Caco-2 (cell line): ENCODE measurements around the gene CRY2. TPM values are rescaled to one million over a fixed set of nuclear protein-coding genes. Genes with fewer than 3 reads are reported as not detected.

Experiments
- BruUV-seq: library from RNA; stranded (reverse); fragments of 400-500 nt; replicated peaks from 2 replicates; lab custom pipeline; 2021; lab: Mats Ljungman, UMichigan
- CTCF ChIA-PET: fragments of 300-600 bp; sonication (Branson Sonifier 250); formaldehyde crosslinking; loops from one replicate; lab custom pipeline; 2022; ENCODE audit warnings: antibody characterized with exemption; lab: Charles Lee
- POLR2A ChIA-PET: fragments of 300-600 bp; sonication (Branson Sonifier 250); formaldehyde crosslinking; loops from one replicate; lab custom pipeline; 2022; ENCODE audit warnings: antibody characterized with exemption; lab: Charles Lee
- DNase-seq, 2 experiments: peaks; one replicate each; pipeline versions ENCODE4 v3.0.0 to v3.0.0-alpha.2; 2020 to 2022
- H3K27me3 ChIP-seq: replicated peaks from 2 replicates; pipeline ENCODE4 v1.6.0; 2011; ENCODE audit warnings: low read length; ENCODE audit not compliant: control insufficient read depth, insufficient read depth
- H3K36me3 ChIP-seq: 2 replicates; pipeline ENCODE4 v1.5.1; 2011; ENCODE audit warnings: low read length; ENCODE audit not compliant: control insufficient read depth, insufficient read depth
- H3K4me1 ChIP-seq: fragments of 250-450 bp; sonication (Bioruptor Pico); 2 replicates; pipeline ENCODE4 v1.5.1; 2020; ENCODE audit warnings: mild to moderate bottlenecking
- H3K4me3 ChIP-seq: 2 replicates; pipeline ENCODE4 v1.5.1; 2011; ENCODE audit warnings: low read depth, mild to moderate bottlenecking, control low read depth, low read length
- H3K9me3 ChIP-seq: fragments of 250-450 bp; sonication (Bioruptor Pico); 2 replicates; pipeline ENCODE4 v1.5.1; 2020; ENCODE audit warnings: mild to moderate bottlenecking, moderate library complexity
- H3K27ac Mint-ChIP-seq: one replicate; pipeline ENCODE4 v1.8.0; 2022; ENCODE audit warnings: mixed read lengths; ENCODE audit not compliant: unreplicated experiment
- H3K27me3 Mint-ChIP-seq: one replicate; pipeline ENCODE4 v1.8.0; 2022; ENCODE audit warnings: mixed read lengths; ENCODE audit not compliant: insufficient read depth, unreplicated experiment
- H3K36me3 Mint-ChIP-seq: one replicate; pipeline ENCODE4 v1.8.0; 2022; ENCODE audit warnings: mild to moderate bottlenecking, mixed read lengths; ENCODE audit not compliant: insufficient read depth, unreplicated experiment
- H3K4me1 Mint-ChIP-seq: one replicate; pipeline ENCODE4 v1.8.0; 2022; ENCODE audit warnings: low read depth, mixed read lengths; ENCODE audit not compliant: unreplicated experiment
- H3K4me3 Mint-ChIP-seq: one replicate; pipeline ENCODE4 v1.8.0; 2022; ENCODE audit warnings: mild to moderate bottlenecking, moderate library complexity, mixed read lengths; ENCODE audit not compliant: unreplicated experiment
- H3K9me3 Mint-ChIP-seq: one replicate; pipeline ENCODE4 v1.8.0; 2022; ENCODE audit warnings: mixed read lengths; ENCODE audit not compliant: unreplicated experiment
- CTCF ChIP-seq, 2 experiments: fragments of 200-600 bp in 1 of 2; IDR thresholded peaks; 1 replicate in 1 of 2; 2 replicates in 1 of 2; pipeline versions ENCODE4 v1.5.1 to v1.8.0; 2011 to 2022; ENCODE audit warnings: antibody characterized with exemption in 1 of 2, control low read depth in 1 of 2, inconsistent platforms in 1 of 2, low read depth in 1 of 2, low read length in 1 of 2, mild to moderate bottlenecking in 1 of 2, moderate library complexity in 1 of 2; ENCODE audit not compliant: insufficient read depth in 1 of 2, severe bottlenecking in 1 of 2, unreplicated experiment in 1 of 2
- intact Hi-C: fragments of 100-400 bp; cut with micrococcal nuclease; formaldehyde crosslinking; loops from one replicate; pipeline ENCODE4 v1.10.0; 2022; ENCODE audit not compliant: unreplicated experiment
- total RNA-seq: library from RNA; stranded (reverse); gene quantifications from 2 replicates; pipeline ENCODE4 v1.2.3, GENCODE V29; 2022

CRY2 gene
- total RNA-seq, 1 experiment from 2014 or later, result 28.5 TPM

- ChIA-PET POLR2A (no interaction called here), CTCF (no interaction called here)
- H3K9me3 Mint-ChIP-seq, result no peaks in the 10 kb centered on the region
- intact Hi-C loops, result no loop called here
- H3K36me3 ChIP-seq, result no peaks in the 10 kb centered on the region; the same call in 1 of the 2 replicates
- no peak for TF ChIP-seq CTCF (IDR thresholded peaks at IDR 0.05; ENCODE audit: insufficient read depth in 1 of 2, low read depth in 1 of 2, low read length in 1 of 2, severe bottlenecking in 1 of 2, unreplicated experiment in 1 of 2)
- no peaks in the 10 kb centered on the region for H3K27me3 ChIP-seq
- no peak overlapping the region for H3K27ac Mint-ChIP-seq
- BruUV-seq, result no TSS peak
- H3K4me3 Mint-ChIP-seq, result no peak overlapping the region
- peaks cover 12% of the 10 kb centered on the region for H3K4me1 Mint-ChIP-seq
- no peak for DNase-seq
- H3K4me1 ChIP-seq, result peaks cover 13% of the 10 kb centered on the region
- H3K9me3 ChIP-seq, result no peaks in the 10 kb centered on the region
- H3K4me3 ChIP-seq, result no peak overlapping the region
- peaks cover 15% of the 10 kb centered on the region for H3K36me3 Mint-ChIP-seq
- no peaks in the 10 kb centered on the region for H3K27me3 Mint-ChIP-seq
Measured at GRCh38 chr11:45809456-45810395, 37.5 kb upstream of the CRY2 start.

GRCh38 chr11:45810431-45811108 is 36.7 kb upstream of the CRY2 start:
- Mint-ChIP-seq H3K4me3 (no peak overlapping the region), H3K27ac (no peak overlapping the region), H3K36me3 (peaks cover 7% of the 10 kb centered on the region), H3K9me3 (no peaks in the 10 kb centered on the region), H3K4me1 (peaks cover 14% of the 10 kb centered on the region), H3K27me3 (no peaks in the 10 kb centered on the region)
- intact Hi-C loops, result no loop called here
- DNase-seq, result no peak
- no peak for TF ChIP-seq CTCF (IDR thresholded peaks at IDR 0.05; ENCODE audit: insufficient read depth in 1 of 2, low read depth in 1 of 2, low read length in 1 of 2, severe bottlenecking in 1 of 2, unreplicated experiment in 1 of 2)
- Histone ChIP-seq H3K36me3 (no peaks in the 10 kb centered on the region; the same call in 1 of the 2 replicates), H3K27me3 (no peaks in the 10 kb centered on the region), H3K4me1 (peaks cover 12% of the 10 kb centered on the region), H3K4me3 (no peak overlapping the region), H3K9me3 (no peaks in the 10 kb centered on the region)
- ChIA-PET POLR2A (no interaction called here), CTCF (no interaction called here)
- no TSS peak for BruUV-seq

- Histone ChIP-seq H3K4me3 (no peak overlapping the region), H3K9me3 (no peaks in the 10 kb centered on the region), H3K27me3 (no peaks in the 10 kb centered on the region), H3K4me1 (peaks cover 7% of the 10 kb centered on the region), H3K36me3 (no peaks in the 10 kb centered on the region; the same call in 1 of the 2 replicates)
- H3K36me3 Mint-ChIP-seq, result peaks cover 7% of the 10 kb centered on the region
- POLR2A ChIA-PET, result no interaction called here
- no peak overlapping the region for H3K27ac Mint-ChIP-seq
- H3K4me3 Mint-ChIP-seq, result no peak overlapping the region
- intact Hi-C loops, result no loop called here
- no peak for TF ChIP-seq CTCF (IDR thresholded peaks at IDR 0.05; ENCODE audit: insufficient read depth in 1 of 2, low read depth in 1 of 2, low read length in 1 of 2, severe bottlenecking in 1 of 2, unreplicated experiment in 1 of 2)
- H3K4me1 Mint-ChIP-seq, result peaks cover 16% of the 10 kb centered on the region
- no peaks in the 10 kb centered on the region for H3K9me3 Mint-ChIP-seq
- DNase-seq, result no peak
- CTCF ChIA-PET, result no interaction called here
- no TSS peak for BruUV-seq
- H3K27me3 Mint-ChIP-seq, result no peaks in the 10 kb centered on the region
Measured at GRCh38 chr11:45811109-45811435, 36.2 kb upstream of the CRY2 start.
